ENCODE measurements around the gene LMAN2L. TPM values are rescaled to one million over a fixed set of nuclear protein-coding genes. Genes with fewer than 3 reads are reported as not detected.

Gene LMAN2L, protein sequence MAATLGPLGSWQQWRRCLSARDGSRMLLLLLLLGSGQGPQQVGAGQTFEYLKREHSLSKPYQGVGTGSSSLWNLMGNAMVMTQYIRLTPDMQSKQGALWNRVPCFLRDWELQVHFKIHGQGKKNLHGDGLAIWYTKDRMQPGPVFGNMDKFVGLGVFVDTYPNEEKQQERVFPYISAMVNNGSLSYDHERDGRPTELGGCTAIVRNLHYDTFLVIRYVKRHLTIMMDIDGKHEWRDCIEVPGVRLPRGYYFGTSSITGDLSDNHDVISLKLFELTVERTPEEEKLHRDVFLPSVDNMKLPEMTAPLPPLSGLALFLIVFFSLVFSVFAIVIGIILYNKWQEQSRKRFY
- total RNA-seq, result 10 to 100 TPM; 11.3 to 15.7 TPM
- 10 to 100 TPM in 1 of 2 donors, 1 to 10 TPM in 1; 5.1 to 12.9 TPM for polyA plus RNA-seq
- long read RNA-seq, donor 1, transcript LMAN2L-201 (8 exons, 2,397 nt), result major isoform, 120 of 135 reads
- long read RNA-seq, donor 1, partial matches to known transcripts, result 3 of 135 reads
- long read RNA-seq, donor 1, other reads (novel, unspliced or antisense), result 8 of 135 reads
- long read RNA-seq, donor 2, transcript LMAN2L-201 (8 exons, 2,397 nt), result major isoform, 17 of 22 reads
- long read RNA-seq, donor 2, partial matches to known transcripts, result 1 of 22 reads
- long read RNA-seq, donor 2, other reads (novel, unspliced or antisense), result 2 of 22 reads

- Histone ChIP-seq H3K27me3 (ENCODE audit: control insufficient read depth in 1 of 2, insufficient read depth in 2 of 2, low read length in 1 of 2) (no peaks in the 10 kb centered on the region), H3K4me1 (ENCODE audit: control insufficient read depth in 1 of 2, insufficient read depth in 2 of 2, low read length in 2 of 2) (no peaks in the 10 kb centered on the region), H3K9me3 (ENCODE audit: control insufficient read depth, low read length) (no peaks in the 10 kb centered on the region), H3K36me3 (ENCODE audit: control insufficient read depth in 1 of 2, insufficient read depth in 2 of 2, low read length in 1 of 2) (no peaks in the 10 kb centered on the region), H3K4me3 (ENCODE audit: low read length in 2 of 2) (peak within 1 kb of the TSS; percentile 56 to 79), H3K27ac (ENCODE audit: low read depth in 1 of 2, low read length in 2 of 2) (peak within 1 kb of the TSS in 1 of 2 donors; percentile 8)
- 0% methylated on average over 42 to 43 of the region's 43 CpGs for WGBS, 2 donors
- ATAC-seq (ENCODE audit: low FRiP score), result peak; percentile 98
- intact Hi-C loops (cut with DNase I), result loop anchor here (2.0 to 10.0 kb wide), 4 partner anchors 21 to 108 kb away; partner anchors contain the start of genes CNNM4 (in 1 of the 2) and KANSL3 (in 1 of the 2)
- peak; percentile 98 to 99 for DNase-seq
These were observed at the start of gene LMAN2L for GRCh38 chr2:96739633-96740428. LMAN2L (minus strand) TSS chr2:96740064; CDS start chr2:96740040, 24 bp downstream.

DNA sequence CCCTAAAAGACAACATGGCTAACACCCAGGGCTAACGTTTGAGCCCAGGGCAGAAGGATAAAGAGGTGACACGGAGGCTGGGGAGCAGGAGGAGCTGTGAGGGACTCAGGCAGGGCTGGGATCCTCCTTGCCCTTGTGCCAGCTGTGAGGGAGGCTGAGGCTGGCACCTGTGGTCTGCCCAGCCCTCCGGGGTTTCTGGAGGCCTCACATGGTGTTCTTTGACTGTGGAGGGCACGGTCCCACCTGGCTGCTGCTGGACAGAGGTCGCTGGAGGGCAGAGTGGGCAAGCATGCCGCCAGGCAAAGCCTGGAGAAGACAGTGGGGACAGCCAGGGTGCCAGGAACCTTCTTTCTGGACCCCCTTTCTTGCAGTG is 49.4 kb upstream of the LMAN2L start:
- 64 to 69% methylated on average over 6 of the region's 6 CpGs for WGBS, 2 donors
- Histone ChIP-seq H3K4me3 (ENCODE audit: low read length in 2 of 2) (no peak overlapping the region), H3K36me3 (ENCODE audit: control insufficient read depth in 1 of 2, insufficient read depth in 2 of 2, low read length in 1 of 2) (no peaks in the 10 kb centered on the region), H3K4me1 (ENCODE audit: control insufficient read depth in 1 of 2, insufficient read depth in 2 of 2, low read length in 2 of 2) (peaks cover 0 to 2% of the 10 kb centered on the region in 2 donors), H3K9me3 (ENCODE audit: control insufficient read depth, low read length) (no peaks in the 10 kb centered on the region), H3K27ac (ENCODE audit: low read depth in 1 of 2, low read length in 2 of 2) (no peak overlapping the region), H3K27me3 (ENCODE audit: control insufficient read depth in 1 of 2, insufficient read depth in 2 of 2, low read length in 1 of 2) (no peaks in the 10 kb centered on the region)
- intact Hi-C loops (cut with DNase I), result no loop called here
- ATAC-seq (ENCODE audit: low FRiP score) (no peak), DNase-seq (no peak)

DNA sequence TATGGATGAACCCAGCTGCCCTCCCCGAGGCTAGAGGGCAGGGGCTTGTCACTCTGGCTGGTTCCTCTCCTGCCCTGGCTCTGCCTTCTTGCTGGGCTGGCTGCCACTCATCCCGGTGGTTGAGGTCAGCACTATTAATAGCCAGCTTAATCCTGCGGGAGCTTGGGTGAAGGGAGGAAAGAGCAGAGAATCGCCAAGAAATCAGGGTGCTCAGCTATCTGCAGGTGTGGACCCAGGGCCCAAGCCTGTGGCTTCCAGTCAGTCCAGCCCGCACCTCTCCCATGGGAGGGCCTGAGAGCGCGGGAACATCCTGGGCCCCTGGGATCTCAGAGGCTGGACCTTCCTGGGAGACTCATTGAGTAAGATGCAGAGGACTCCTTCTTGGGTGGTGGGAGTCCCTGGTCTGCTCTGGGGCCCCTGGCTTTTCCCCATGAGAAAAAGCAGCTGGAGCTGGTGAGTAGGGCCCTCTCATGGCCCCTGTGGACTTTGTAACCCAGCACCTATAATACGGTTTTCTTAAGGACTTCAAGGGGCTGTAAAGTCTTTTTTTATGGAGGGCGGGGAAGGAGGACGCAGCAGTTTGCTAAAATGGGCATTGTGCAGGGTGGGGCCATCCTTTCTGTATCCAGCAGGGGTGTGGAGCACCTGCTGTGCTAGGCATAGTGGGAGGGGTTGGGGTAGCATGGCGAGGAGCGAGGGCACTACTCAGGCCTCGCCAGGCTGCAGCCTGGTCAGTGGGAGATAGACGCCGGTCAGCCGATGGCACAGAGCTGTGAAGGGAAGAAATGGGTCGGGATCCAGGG is 48.8 kb upstream of the LMAN2L start:
- ATAC-seq (ENCODE audit: low FRiP score), result peak; percentile 84
- intact Hi-C loops (cut with DNase I), result no loop called here
- H3K27ac ChIP-seq (ENCODE audit: low read depth in 1 of 2, low read length in 2 of 2), result peak overlapping the region in 1 of 2 donors; percentile 44
- H3K4me1 ChIP-seq (ENCODE audit: control insufficient read depth in 1 of 2, insufficient read depth in 2 of 2, low read length in 2 of 2), result peaks cover 0 to 2% of the 10 kb centered on the region in 2 donors
- H3K36me3 ChIP-seq (ENCODE audit: control insufficient read depth in 1 of 2, insufficient read depth in 2 of 2, low read length in 1 of 2), result no peaks in the 10 kb centered on the region
- WGBS, 2 donors, result 29 to 32% methylated on average over 17 of the region's 17 CpGs
- H3K4me3 ChIP-seq (ENCODE audit: low read length in 2 of 2), result no peak overlapping the region
- H3K9me3 ChIP-seq (ENCODE audit: control insufficient read depth, low read length), result no peaks in the 10 kb centered on the region
- peak; percentile 70 to 87 for DNase-seq
- H3K27me3 ChIP-seq (ENCODE audit: control insufficient read depth in 1 of 2, insufficient read depth in 2 of 2, low read length in 1 of 2), result no peaks in the 10 kb centered on the region

GRCh38 chr2:96787411-96787810 is 47.5 kb upstream of the LMAN2L start:
- Histone ChIP-seq H3K27me3 (ENCODE audit: control insufficient read depth in 1 of 2, insufficient read depth in 2 of 2, low read length in 1 of 2) (no peaks in the 10 kb centered on the region), H3K4me3 (ENCODE audit: low read length in 2 of 2) (no peak overlapping the region), H3K9me3 (ENCODE audit: control insufficient read depth, low read length) (no peaks in the 10 kb centered on the region), H3K27ac (ENCODE audit: low read depth in 1 of 2, low read length in 2 of 2) (no peak overlapping the region), H3K4me1 (ENCODE audit: control insufficient read depth in 1 of 2, insufficient read depth in 2 of 2, low read length in 2 of 2) (peaks cover 0 to 2% of the 10 kb centered on the region in 2 donors), H3K36me3 (ENCODE audit: control insufficient read depth in 1 of 2, insufficient read depth in 2 of 2, low read length in 1 of 2) (no peaks in the 10 kb centered on the region)
- intact Hi-C loops (cut with DNase I), result loop anchor here in 1 of 2 donors (1.0 kb wide), 1 partner anchor 12 kb away; no protein-coding TSS in a partner anchor
- DNase-seq, result no peak
- WGBS, 2 donors, result 81 to 85% methylated on average over 3 of the region's 3 CpGs
- no peak for ATAC-seq (ENCODE audit: low FRiP score)

- Histone ChIP-seq H3K36me3 (ENCODE audit: control insufficient read depth in 1 of 2, insufficient read depth in 2 of 2, low read length in 1 of 2) (no peaks in the 10 kb centered on the region), H3K27me3 (ENCODE audit: control insufficient read depth in 1 of 2, insufficient read depth in 2 of 2, low read length in 1 of 2) (no peaks in the 10 kb centered on the region), H3K9me3 (ENCODE audit: control insufficient read depth, low read length) (no peaks in the 10 kb centered on the region), H3K27ac (ENCODE audit: low read depth in 1 of 2, low read length in 2 of 2) (no peak overlapping the region), H3K4me3 (ENCODE audit: low read length in 2 of 2) (no peak overlapping the region), H3K4me1 (ENCODE audit: control insufficient read depth in 1 of 2, insufficient read depth in 2 of 2, low read length in 2 of 2) (peaks cover 0 to 2% of the 10 kb centered on the region in 2 donors)
- 60 to 71% methylated on average over 4 of the region's 4 CpGs for WGBS, 2 donors
- DNase-seq (no peak), ATAC-seq (ENCODE audit: low FRiP score) (no peak)
- intact Hi-C loops (cut with DNase I), result no loop called here
These were observed 43.5 kb upstream of the LMAN2L start for GRCh38 chr2:96783388-96783787.

DNA sequence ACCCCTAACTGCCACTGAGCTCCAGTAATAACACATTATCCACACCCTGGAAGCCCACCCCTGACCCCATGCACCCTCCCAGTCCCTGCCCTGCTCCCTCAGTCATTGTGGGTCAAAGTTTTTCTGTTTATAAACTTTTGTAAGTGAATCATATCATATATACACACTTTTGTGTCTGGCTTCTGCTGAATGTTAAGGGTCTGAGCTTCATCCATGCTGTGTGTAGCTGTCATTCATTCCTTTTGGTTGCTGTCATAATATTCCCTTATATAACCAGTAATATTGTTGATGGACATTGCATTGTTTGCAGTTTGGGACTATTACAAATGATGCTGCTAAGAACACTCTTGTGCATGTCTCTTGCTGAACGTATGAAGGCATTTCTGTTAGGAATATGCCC is 35.3 kb upstream of the LMAN2L start:
- ATAC-seq (ENCODE audit: low FRiP score) (no peak), DNase-seq (no peak)
- H3K27me3 ChIP-seq (ENCODE audit: control insufficient read depth in 1 of 2, insufficient read depth in 2 of 2, low read length in 1 of 2), result no peaks in the 10 kb centered on the region
- WGBS, 2 donors, result 0 to 33% methylated on average over 1 of the region's 1 CpG
- no peaks in the 10 kb centered on the region for H3K4me1 ChIP-seq (ENCODE audit: control insufficient read depth in 1 of 2, insufficient read depth in 2 of 2, low read length in 2 of 2)
- H3K4me3 ChIP-seq (ENCODE audit: low read length in 2 of 2), result no peak overlapping the region
- intact Hi-C loops (cut with DNase I), result no loop called here
- H3K9me3 ChIP-seq (ENCODE audit: control insufficient read depth, low read length), result no peaks in the 10 kb centered on the region
- no peaks in the 10 kb centered on the region for H3K36me3 ChIP-seq (ENCODE audit: control insufficient read depth in 1 of 2, insufficient read depth in 2 of 2, low read length in 1 of 2)
- no peak overlapping the region for H3K27ac ChIP-seq (ENCODE audit: low read depth in 1 of 2, low read length in 2 of 2)

- DNase-seq (no peak), ATAC-seq (ENCODE audit: low FRiP score) (no peak)
- H3K4me1 ChIP-seq (ENCODE audit: control insufficient read depth in 1 of 2, insufficient read depth in 2 of 2, low read length in 2 of 2), result no peaks in the 10 kb centered on the region
- no peaks in the 10 kb centered on the region for H3K27me3 ChIP-seq (ENCODE audit: control insufficient read depth in 1 of 2, insufficient read depth in 2 of 2, low read length in 1 of 2)
- no peak overlapping the region for H3K27ac ChIP-seq (ENCODE audit: low read depth in 1 of 2, low read length in 2 of 2)
- WGBS, 2 donors, result 83 to 91% methylated on average over 7 of the region's 7 CpGs
- intact Hi-C loops (cut with DNase I), result no loop called here
- H3K9me3 ChIP-seq (ENCODE audit: control insufficient read depth, low read length), result no peaks in the 10 kb centered on the region
- no peaks in the 10 kb centered on the region for H3K36me3 ChIP-seq (ENCODE audit: control insufficient read depth in 1 of 2, insufficient read depth in 2 of 2, low read length in 1 of 2)
- no peak overlapping the region for H3K4me3 ChIP-seq (ENCODE audit: low read length in 2 of 2)
These were observed 34.1 kb upstream of the LMAN2L start for GRCh38 chr2:96773922-96774321.
